ENCODE results near the gene UBE2N.

- TF ChIP-seq CTCF (IDR thresholded peaks at IDR 0.05; ENCODE audit: low read length) (no peak), EZH2 (optimal IDR thresholded peaks at IDR 0.05; ENCODE audit: low read depth, low read length) (no peak), EZH2phosphoT487 (IDR thresholded peaks at IDR 0.05; ENCODE audit: low read length) (no peak)
Observed at GRCh38 chr12:93449277-93449676, 7.5 kb upstream of the UBE2N start.
